SU-DHL-6 (cell line): ENCODE measurements around the gene SLC6A12.
"Not testable (repeated sequence)": the region's sequence is repeated elsewhere in the genome, so short reads cannot be mapped to it uniquely, and the experiment has no call there.

Source experiments
- H2AFZ ChIP-seq: fragments of 200-600 bp; sonication (generic); 2 replicates; pipeline ENCODE4 v1.6.1; 2014; ENCODE audit warnings: low read depth, mild to moderate bottlenecking, moderate library complexity, mixed read lengths, antibody characterized with exemption, low read length; ENCODE audit not compliant: severe bottlenecking
- H3F3A ChIP-seq: fragments of 200-600 bp; shearing (Covaris generic); 2 replicates; pipeline ENCODE4 v1.6.0; 2016; ENCODE audit warnings: antibody characterized with exemption, mild to moderate bottlenecking; ENCODE audit not compliant: insufficient read depth
- H3K27ac ChIP-seq: fragments of 200-600 bp; sonication (generic); 2 replicates; pipeline ENCODE4 v1.5.1; 2016; ENCODE audit warnings: low read depth, mild to moderate bottlenecking, low read length, moderate library complexity, mixed read lengths
- H3K27me3 ChIP-seq: fragments of 200-600 bp; sonication (generic), shearing (Covaris generic); 2 replicates; pipeline ENCODE4 v1.6.0; 2014; ENCODE audit warnings: mild to moderate bottlenecking, low read length
- H3K36me3 ChIP-seq: fragments of 200-600 bp; sonication (generic); 2 replicates; pipeline ENCODE4 v1.6.1; 2014; ENCODE audit warnings: mild to moderate bottlenecking, low read length, mixed read lengths
- H3K4me2 ChIP-seq: fragments of 300-600, 200-600 bp; shearing (Covaris generic), sonication (generic); 2 replicates; pipeline ENCODE4 v1.6.0; 2014; ENCODE audit warnings: low read length, low read depth, mild to moderate bottlenecking; ENCODE audit not compliant: poor library complexity, severe bottlenecking
- H3K4me3 ChIP-seq: fragments of 200-600 bp; sonication (generic); 2 replicates; pipeline ENCODE4 v1.5.1; 2014; ENCODE audit warnings: antibody characterized with exemption, low read length, mild to moderate bottlenecking, mixed read lengths; ENCODE audit not compliant: insufficient read depth, poor library complexity, severe bottlenecking
- H3K79me2 ChIP-seq: fragments of 200-600 bp; sonication (generic); 2 replicates; pipeline ENCODE4 v1.6.1; 2014; ENCODE audit warnings: mild to moderate bottlenecking, low read length, moderate library complexity; ENCODE audit not compliant: insufficient read depth
- H3K9ac ChIP-seq: fragments of 200-600 bp; sonication (generic); 2 replicates; pipeline ENCODE4 v1.7.0; 2014; ENCODE audit warnings: mild to moderate bottlenecking, low read length
- H3K9me2 ChIP-seq: fragments of 200-600 bp; sonication (generic); replicated peaks from 2 replicates; pipeline ENCODE4 v1.6.1; 2014; ENCODE audit warnings: low read length; ENCODE audit not compliant: insufficient read depth
- H3K9me3 ChIP-seq: fragments of 200-600 bp; sonication (generic); 2 replicates; pipeline ENCODE4 v1.6.1; 2014; ENCODE audit warnings: low read length, mixed read lengths; ENCODE audit not compliant: insufficient read depth
- H4K20me1 ChIP-seq: fragments of 200-600 bp; sonication (generic); 2 replicates; pipeline ENCODE4 v1.6.1; 2014; ENCODE audit warnings: low read depth, mild to moderate bottlenecking, antibody characterized with exemption, low read length, moderate library complexity, mixed read lengths
- EZH2phosphoT487 ChIP-seq: fragments of 200-600 bp; sonication (generic), shearing (Covaris generic); conservative IDR thresholded peaks from 2 replicates; pipeline ENCODE4 v1.6.1; 2018; ENCODE audit warnings: mild to moderate bottlenecking, antibody characterized with exemption, low read length, moderate library complexity, mixed read lengths
- TF ChIP-seq, protein P1 (sequence below): fragments of 200-600 bp; sonication (generic); IDR thresholded peaks from one replicate; pipeline ENCODE4 v1.5.1; 2017; ENCODE audit warnings: antibody characterized with exemption, mild to moderate bottlenecking, low read length, moderate library complexity; ENCODE audit not compliant: insufficient read depth, poor library complexity, severe bottlenecking

Gene SLC6A12

DNA sequence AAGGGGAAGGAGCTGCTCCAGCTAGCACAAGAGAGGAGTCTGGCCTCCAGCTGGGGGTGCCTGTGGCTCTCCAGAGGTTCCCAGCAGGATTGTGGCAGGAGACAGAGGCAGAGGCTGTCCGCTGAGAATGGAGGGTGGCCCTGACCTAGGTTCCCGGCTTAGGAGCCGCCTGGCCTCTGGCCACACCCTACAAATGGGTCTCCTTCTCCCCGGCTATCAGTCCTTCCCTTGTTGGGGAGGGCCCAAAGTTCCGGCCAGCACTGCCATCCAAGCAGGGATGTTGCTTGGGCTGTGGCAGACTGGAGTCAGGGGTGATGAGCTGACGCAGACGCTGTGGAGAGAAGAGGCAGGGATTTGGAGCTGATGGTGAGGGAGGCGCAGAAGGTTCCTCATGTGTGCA, 23.1 kb downstream of the SLC6A12 start:
- Histone ChIP-seq H4K20me1 (no peaks in the 10 kb centered on the region), H3K9me2 (no peaks in the 10 kb centered on the region), H3K9ac (no peak overlapping the region), H3K27me3 (no peaks in the 10 kb centered on the region), H2AFZ (no peak overlapping the region), H3K79me2 (no peaks in the 10 kb centered on the region), H3K9me3 (no peaks in the 10 kb centered on the region), H3K27ac (no peak overlapping the region), H3F3A (no peaks in the 10 kb centered on the region), H3K4me2 (no peak overlapping the region), H3K36me3 (no peaks in the 10 kb centered on the region), H3K4me3 (no peak overlapping the region)
- no peak for TF ChIP-seq EZH2phosphoT487

DNA sequence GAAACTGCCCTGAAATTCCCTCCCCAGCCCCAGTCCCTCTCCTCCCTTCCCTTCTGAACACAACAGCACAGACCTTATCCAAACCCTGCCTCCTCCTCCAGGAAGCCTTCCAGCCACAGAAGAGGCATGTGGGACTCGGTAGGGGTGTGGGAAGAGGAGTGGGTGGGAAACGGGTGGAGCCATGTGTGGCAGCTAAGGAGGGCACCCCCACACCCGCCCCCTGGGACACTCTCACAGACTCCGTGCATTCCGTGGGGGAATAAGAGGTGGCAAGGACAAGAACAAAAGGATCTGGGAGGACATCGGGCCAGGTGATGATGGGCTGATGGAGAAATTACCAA, 24.4 kb downstream of the SLC6A12 start:
- TF ChIP-seq, protein P1, sequence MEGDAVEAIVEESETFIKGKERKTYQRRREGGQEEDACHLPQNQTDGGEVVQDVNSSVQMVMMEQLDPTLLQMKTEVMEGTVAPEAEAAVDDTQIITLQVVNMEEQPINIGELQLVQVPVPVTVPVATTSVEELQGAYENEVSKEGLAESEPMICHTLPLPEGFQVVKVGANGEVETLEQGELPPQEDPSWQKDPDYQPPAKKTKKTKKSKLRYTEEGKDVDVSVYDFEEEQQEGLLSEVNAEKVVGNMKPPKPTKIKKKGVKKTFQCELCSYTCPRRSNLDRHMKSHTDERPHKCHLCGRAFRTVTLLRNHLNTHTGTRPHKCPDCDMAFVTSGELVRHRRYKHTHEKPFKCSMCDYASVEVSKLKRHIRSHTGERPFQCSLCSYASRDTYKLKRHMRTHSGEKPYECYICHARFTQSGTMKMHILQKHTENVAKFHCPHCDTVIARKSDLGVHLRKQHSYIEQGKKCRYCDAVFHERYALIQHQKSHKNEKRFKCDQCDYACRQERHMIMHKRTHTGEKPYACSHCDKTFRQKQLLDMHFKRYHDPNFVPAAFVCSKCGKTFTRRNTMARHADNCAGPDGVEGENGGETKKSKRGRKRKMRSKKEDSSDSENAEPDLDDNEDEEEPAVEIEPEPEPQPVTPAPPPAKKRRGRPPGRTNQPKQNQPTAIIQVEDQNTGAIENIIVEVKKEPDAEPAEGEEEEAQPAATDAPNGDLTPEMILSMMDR = no peak
- no peak for TF ChIP-seq EZH2phosphoT487
- Histone ChIP-seq H3K9ac (no peak overlapping the region), H3K27ac (no peak overlapping the region)

DNA sequence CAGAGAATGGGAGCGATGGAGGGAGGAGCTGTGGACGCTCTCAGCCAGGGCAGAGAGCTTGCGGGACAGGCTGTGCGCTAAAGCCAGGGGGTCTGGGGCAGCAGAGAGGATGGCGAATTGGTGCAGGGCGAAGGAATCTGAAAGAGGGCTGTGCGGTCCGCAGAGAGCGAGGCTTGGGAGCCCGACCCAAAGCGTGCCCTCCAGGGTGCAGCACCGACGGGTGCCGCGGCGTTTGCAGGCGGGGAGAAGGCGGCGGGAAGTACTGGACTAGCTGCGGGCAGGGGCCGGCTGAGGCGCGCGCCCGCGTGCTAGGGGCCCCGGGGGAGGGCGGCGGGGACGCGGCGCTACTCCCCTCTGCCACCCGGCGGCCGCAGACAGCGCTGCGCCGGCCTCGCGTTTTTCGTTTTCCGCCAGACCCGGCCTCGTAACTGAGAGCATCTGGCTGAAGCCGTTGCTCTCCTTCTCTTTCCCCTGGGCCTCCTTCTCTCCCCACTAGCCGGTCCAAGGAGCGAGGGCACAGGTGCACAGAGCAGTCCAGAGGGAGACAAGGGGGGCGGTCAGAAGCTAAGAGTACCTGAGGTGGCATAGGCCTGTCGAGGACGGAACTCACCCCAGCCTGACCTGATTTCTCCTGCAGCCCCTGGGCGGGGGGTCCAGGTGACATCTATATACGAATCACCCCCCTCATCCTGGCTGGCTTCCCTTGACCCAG, 24.9 kb downstream of the SLC6A12 start:
- Histone ChIP-seq H3K4me2 (no peak overlapping the region), H3K9me2 (no peaks in the 10 kb centered on the region), H3K4me3 (no peak overlapping the region), H3F3A (no peaks in the 10 kb centered on the region), H3K9ac (no peak overlapping the region), H3K27ac (no peak overlapping the region), H4K20me1 (no peaks in the 10 kb centered on the region), H2AFZ (no peak overlapping the region), H3K9me3 (no peaks in the 10 kb centered on the region), H3K79me2 (no peaks in the 10 kb centered on the region), H3K27me3 (no peaks in the 10 kb centered on the region), H3K36me3 (no peaks in the 10 kb centered on the region)
- TF ChIP-seq, protein P1 = no peak
- TF ChIP-seq EZH2phosphoT487 = no peak

More for the DNA sequence above, 24.4 kb downstream of the SLC6A12 start:
- H3K79me2 ChIP-seq = no peaks in the 10 kb centered on the region
- no peaks in the 10 kb centered on the region for H3K9me3 ChIP-seq
- no peak overlapping the region for H2AFZ ChIP-seq
- H3K36me3 ChIP-seq = no peaks in the 10 kb centered on the region
- no peaks in the 10 kb centered on the region for H4K20me1 ChIP-seq
- H3K9me2 ChIP-seq = no peaks in the 10 kb centered on the region
- H3F3A ChIP-seq = no peaks in the 10 kb centered on the region
- H3K4me2 ChIP-seq = no peak overlapping the region
- no peaks in the 10 kb centered on the region for H3K27me3 ChIP-seq
- no peak overlapping the region for H3K4me3 ChIP-seq

DNA sequence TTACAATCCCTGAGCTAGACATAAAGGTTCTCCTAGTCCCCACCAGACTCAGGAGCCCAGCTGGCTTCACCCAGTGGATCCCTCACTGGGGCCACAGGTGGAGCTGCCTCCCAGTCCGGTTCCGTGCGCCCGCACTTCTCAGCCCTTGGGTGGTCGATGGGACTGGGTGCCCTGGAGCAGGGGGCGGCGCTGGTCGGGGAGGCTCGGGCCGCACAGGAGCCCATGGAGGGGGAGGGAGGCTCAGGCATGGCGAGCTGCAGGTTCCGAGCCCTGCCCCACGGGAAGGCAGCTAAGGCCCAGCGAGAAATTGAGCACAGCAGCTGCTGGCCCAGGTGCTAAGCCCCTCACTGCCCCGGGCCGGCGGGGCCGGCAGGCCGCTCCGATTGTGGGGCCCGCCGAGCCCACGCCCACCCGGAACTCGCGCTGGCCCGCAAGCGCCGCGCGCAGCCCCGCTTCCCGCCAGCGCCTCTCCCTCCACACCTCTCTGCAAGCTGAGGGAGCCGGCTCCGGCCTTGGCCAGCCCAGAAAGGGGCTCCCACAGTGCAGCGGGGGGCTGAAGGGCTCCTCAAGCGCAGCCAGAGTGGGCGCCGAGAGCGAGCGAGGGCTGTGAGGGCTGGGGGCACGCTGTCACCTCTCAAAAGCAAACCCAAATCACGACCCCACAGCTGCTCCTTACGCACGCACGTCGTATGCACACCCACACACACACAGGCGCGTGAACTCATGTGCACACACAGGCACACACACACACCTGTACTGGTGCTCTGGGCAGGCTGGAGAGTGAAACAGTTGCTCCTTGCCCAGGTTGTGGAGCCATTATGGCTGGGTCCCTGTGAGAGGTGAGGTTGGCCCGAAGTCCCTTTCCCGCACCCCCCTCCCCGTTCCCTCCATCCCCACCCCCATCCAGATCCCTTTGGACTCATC, 25.7 kb downstream of the SLC6A12 start:
- not testable (repeated sequence) for H4K20me1 ChIP-seq, H3K9ac ChIP-seq, H3K27ac ChIP-seq, H3K9me3 ChIP-seq, H3K36me3 ChIP-seq, H3K27me3 ChIP-seq, H2AFZ ChIP-seq, H3K9me2 ChIP-seq, H3K79me2 ChIP-seq, H3F3A ChIP-seq, H3K4me3 ChIP-seq, H3K4me2 ChIP-seq
